SK-N-SH (cell line): ENCODE data around the gene TBX4. TPM values are rescaled to one million over a fixed set of nuclear protein-coding genes. Genes with fewer than 3 reads are reported as not detected.

Experiments used
- CTCF ChIA-PET: fragments of 300-600, 350-600 bp; formaldehyde crosslinking; extraction: SDS; loops from one replicate; lab custom pipeline; 2021; lab: Yijun Ruan, JAX
- POLR2A ChIA-PET: fragments of 350-600 bp; sonication (Branson Sonifier 250); formaldehyde crosslinking; extraction: SDS; loops from one replicate; lab custom pipeline; 2020; ENCODE audit warnings: antibody characterized with exemption, inconsistent platforms; lab: Yijun Ruan, JAX
- DNase-seq: peaks from one replicate; pipeline ENCODE4 v3.0.0; 2012
- H2AFZ ChIP-seq: fragments of 200-600 bp; sonication (generic); 2 replicates; pipeline ENCODE4 v1.8.1; 2016; ENCODE audit warnings: antibody characterized with exemption, mild to moderate bottlenecking, low read depth
- H3F3A ChIP-seq: fragments of 200-600 bp; sonication (generic); replicated peaks from 2 replicates; pipeline ENCODE3; 2016; ENCODE audit warnings: antibody characterized with exemption, mild to moderate bottlenecking; ENCODE audit not compliant: insufficient read depth
- H3K27ac ChIP-seq, 2 experiments: fragments of 200-500 bp in 1 of 2; fragments of 200-600 bp in 1 of 2; sonication (Bioruptor generic) in 1 of 2; sonication (generic), shearing (Covaris generic) in 1 of 2; 2 replicates each; pipeline versions ENCODE4 v1.5.1 to v1.6.1; 2014 to 2016; ENCODE audit warnings: low read depth in 2 of 2, inconsistent platforms in 1 of 2, low read length in 1 of 2, mild to moderate bottlenecking in 1 of 2, mixed read lengths in 1 of 2
- H3K27me3 ChIP-seq: fragments of 200-600 bp; sonication (generic), shearing (Covaris generic); 2 replicates; pipeline ENCODE4 v1.6.1; 2016; ENCODE audit warnings: mixed run types; ENCODE audit not compliant: insufficient read depth
- H3K36me3 ChIP-seq, 2 experiments: fragments of 200-500 bp in 1 of 2; fragments of 200-600 bp in 1 of 2; sonication (Bioruptor generic) in 1 of 2; sonication (generic) in 1 of 2; replicated peaks in 1 of 2; 2 replicates each; pipeline versions ENCODE3 to v1.5.1; 2014 to 2016; ENCODE audit warnings: low read length in 1 of 2, mild to moderate bottlenecking in 1 of 2; ENCODE audit not compliant: insufficient read depth in 2 of 2, control insufficient read depth in 1 of 2
- H3K4me1 ChIP-seq, 2 experiments: fragments of 200-500 bp in 1 of 2; fragments of 200-600 bp in 1 of 2; sonication (Bioruptor generic) in 1 of 2; sonication (generic), shearing (Covaris generic) in 1 of 2; 2 replicates each; pipeline versions ENCODE4 v1.5.1 to v1.6.1; 2014 to 2016; ENCODE audit warnings: low read depth in 1 of 2, low read length in 1 of 2, mixed run types in 1 of 2; ENCODE audit not compliant: insufficient read depth in 2 of 2, control insufficient read depth in 1 of 2
- H3K4me2 ChIP-seq: fragments of 200-600 bp; sonication (generic), shearing (Covaris generic); 2 replicates; pipeline ENCODE4 v1.6.1; 2017; ENCODE audit warnings: mixed run types
- H3K4me3 ChIP-seq, 2 experiments: fragments of 200-500 bp in 1 of 2; fragments of 200-600 bp in 1 of 2; sonication (Bioruptor generic) in 1 of 2; sonication (generic), shearing (Covaris generic) in 1 of 2; 2 replicates each; pipeline versions ENCODE4 v1.5.1 to v1.8.1; 2014 to 2016; ENCODE audit warnings: low read depth in 2 of 2, inconsistent platforms in 1 of 2, low read length in 1 of 2, mild to moderate bottlenecking in 1 of 2, mixed read lengths in 1 of 2, moderate library complexity in 1 of 2
- H3K79me2 ChIP-seq: fragments of 200-600 bp; sonication (generic); 2 replicates; pipeline ENCODE4 v1.8.1; 2017; ENCODE audit warnings: mild to moderate bottlenecking; ENCODE audit not compliant: insufficient read depth
- H3K9ac ChIP-seq: fragments of 200-600 bp; sonication (generic); 2 replicates; pipeline ENCODE4 v1.6.1; 2017; ENCODE audit warnings: mixed run types
- H3K9me2 ChIP-seq: fragments of 200-600 bp; sonication (generic); 2 replicates; pipeline ENCODE4 v1.6.1; 2017; ENCODE audit warnings: mixed run types
- H3K9me3 ChIP-seq: fragments of 200-600 bp; sonication (generic); 2 replicates; pipeline ENCODE4 v1.6.1; 2017; ENCODE audit warnings: mixed run types, mild to moderate bottlenecking, moderate library complexity
- H4K20me1 ChIP-seq: fragments of 200-600 bp; sonication (generic); 2 replicates; pipeline ENCODE4 v1.6.1; 2017; ENCODE audit warnings: mild to moderate bottlenecking, mixed run types; ENCODE audit not compliant: insufficient read depth
- CHD2 ChIP-seq: fragments of 150-350 bp; IDR thresholded peaks from 2 replicates; pipeline ENCODE4 v1.6.1; 2018; ENCODE audit warnings: low read length; ENCODE audit not compliant: partially characterized antibody
- EP300 ChIP-seq, 2 experiments: IDR thresholded peaks; 2 replicates each; pipeline versions ENCODE4 v1.4.0 to v1.6.1; 2012; ENCODE audit warnings: borderline replicate concordance in 1 of 2, low read depth in 1 of 2, low read length in 1 of 2
- FOSL2 ChIP-seq: IDR thresholded peaks from 2 replicates; pipeline ENCODE4 v1.4.0; 2012; ENCODE audit warnings: low read depth, mild to moderate bottlenecking, moderate library complexity, borderline replicate concordance
- FOXM1 ChIP-seq: IDR thresholded peaks from 2 replicates; pipeline ENCODE4 v1.4.0; 2012; ENCODE audit warnings: low read depth, mild to moderate bottlenecking
- GABPA ChIP-seq: IDR thresholded peaks from 2 replicates; pipeline ENCODE4 v1.4.0; 2012; ENCODE audit warnings: low read depth, mild to moderate bottlenecking
- GATA2 ChIP-seq: sonication (generic); formaldehyde crosslinking; IDR thresholded peaks from 2 replicates; pipeline ENCODE4 v1.5.0; 2020; ENCODE audit warnings: mild to moderate bottlenecking, missing genetic modification reagents
- MXI1 ChIP-seq: IDR thresholded peaks from 2 replicates; pipeline ENCODE4 v1.6.1; 2012; ENCODE audit warnings: mild to moderate bottlenecking, low read depth, low read length, improper control_type of control experiment
- POLR2AphosphoS5 ChIP-seq: IDR thresholded peaks from 2 replicates; pipeline ENCODE4 v1.6.1; 2012; ENCODE audit warnings: low read depth, low read length
- RXRA ChIP-seq: IDR thresholded peaks from 2 replicates; pipeline ENCODE4 v1.4.0; 2012; ENCODE audit warnings: low read depth, mild to moderate bottlenecking, borderline replicate concordance
- SMC3 ChIP-seq: IDR thresholded peaks from 2 replicates; pipeline ENCODE4 v1.6.1; 2012; ENCODE audit warnings: low read depth, low read length, improper control_type of control experiment
- TAF1 ChIP-seq: IDR thresholded peaks from 2 replicates; pipeline ENCODE4 v1.6.1; 2012; ENCODE audit warnings: low read depth, mild to moderate bottlenecking, low read length, moderate library complexity, borderline replicate concordance
- TCF12 ChIP-seq: IDR thresholded peaks from 2 replicates; pipeline ENCODE4 v1.4.0; 2012
- USF2 ChIP-seq: fragments of 150-350 bp; IDR thresholded peaks from 2 replicates; pipeline ENCODE4 v1.6.1; 2017; ENCODE audit warnings: antibody characterized with exemption, low read length, low read depth, borderline replicate concordance
- YY1 ChIP-seq: IDR thresholded peaks from 2 replicates; pipeline ENCODE4 v1.4.0; 2012; ENCODE audit warnings: low read depth, mild to moderate bottlenecking
- WGBS: methylation state at CpG from one replicate; pipeline ENCODE4 v1.1.6; 2017; ENCODE audit warnings: low lambda C conversion rate; 5-methylcytosine and 5-hydroxymethylcytosine counted together
- polyA plus RNA-seq, 3 experiments: library from polyadenylated mRNA; depleted of rRNA; stranded (reverse); fragments of >200 nt; gene quantifications; 2 replicates each; pipeline ENCODE4 v1.2.3, GENCODE V29; 2012
- TF ChIP-seq, protein P1 (sequence below): fragments of 200-600 bp; sonication (generic); IDR thresholded peaks from 2 replicates; pipeline ENCODE4 v1.6.1; 2017; ENCODE audit warnings: antibody characterized with exemption, mild to moderate bottlenecking, moderate library complexity

Gene TBX4
- polyA plus RNA-seq, 1 of the 3 experiments (the other 2 are of a cell fraction) = 0.02 TPM

- Histone ChIP-seq H3K9me2 (no peaks in the 10 kb centered on the region), H3K27ac (no peak overlapping the region), H4K20me1 (no peaks in the 10 kb centered on the region), H3F3A (no peaks in the 10 kb centered on the region), H3K27me3 (no peaks in the 10 kb centered on the region), H3K4me3 (no peak overlapping the region), H3K4me2 (no peak overlapping the region), H2AFZ (no peak overlapping the region), H3K9me3 (no peaks in the 10 kb centered on the region), H3K9ac (no peak overlapping the region), H3K79me2 (no peaks in the 10 kb centered on the region), H3K36me3 (no peaks in the 10 kb centered on the region), H3K4me1 (peaks cover 0 to 25% of the 10 kb centered on the region in 2 experiments; a peak in 1 of 4 replicates)
- no peak for DNase-seq
- no peak for TF ChIP-seq FOSL2
- TF ChIP-seq TAF1 = no peak
- TF ChIP-seq EP300 (IDR thresholded peaks at IDR 0.05; ENCODE audit: borderline replicate concordance in 1 of 2, low read depth in 1 of 2, low read length in 1 of 2) = no peak
- TF ChIP-seq YY1 = no peak
- no peak for TF ChIP-seq TCF12
- no peak for TF ChIP-seq FOXM1
- no peak for TF ChIP-seq MXI1
- TF ChIP-seq GABPA = no peak
- TF ChIP-seq SMC3 = no peak
- TF ChIP-seq, protein P1, sequence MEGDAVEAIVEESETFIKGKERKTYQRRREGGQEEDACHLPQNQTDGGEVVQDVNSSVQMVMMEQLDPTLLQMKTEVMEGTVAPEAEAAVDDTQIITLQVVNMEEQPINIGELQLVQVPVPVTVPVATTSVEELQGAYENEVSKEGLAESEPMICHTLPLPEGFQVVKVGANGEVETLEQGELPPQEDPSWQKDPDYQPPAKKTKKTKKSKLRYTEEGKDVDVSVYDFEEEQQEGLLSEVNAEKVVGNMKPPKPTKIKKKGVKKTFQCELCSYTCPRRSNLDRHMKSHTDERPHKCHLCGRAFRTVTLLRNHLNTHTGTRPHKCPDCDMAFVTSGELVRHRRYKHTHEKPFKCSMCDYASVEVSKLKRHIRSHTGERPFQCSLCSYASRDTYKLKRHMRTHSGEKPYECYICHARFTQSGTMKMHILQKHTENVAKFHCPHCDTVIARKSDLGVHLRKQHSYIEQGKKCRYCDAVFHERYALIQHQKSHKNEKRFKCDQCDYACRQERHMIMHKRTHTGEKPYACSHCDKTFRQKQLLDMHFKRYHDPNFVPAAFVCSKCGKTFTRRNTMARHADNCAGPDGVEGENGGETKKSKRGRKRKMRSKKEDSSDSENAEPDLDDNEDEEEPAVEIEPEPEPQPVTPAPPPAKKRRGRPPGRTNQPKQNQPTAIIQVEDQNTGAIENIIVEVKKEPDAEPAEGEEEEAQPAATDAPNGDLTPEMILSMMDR = no peak
- no peak for TF ChIP-seq USF2
- TF ChIP-seq POLR2AphosphoS5 = no peak
- no peak for TF ChIP-seq RXRA
- TF ChIP-seq GATA2 (CRISPR knock-in tag) = no peak
- POLR2A ChIA-PET = no interaction called here
- CTCF ChIA-PET = interaction anchor here (0.8 to 3.3 kb wide), 9 partner anchors 9 to 81 kb away, joined by 3 to 12 read pairs (median 4); no protein-coding TSS in a partner anchor
- WGBS = 49% methylated on average over 3 of the region's 5 CpGs
These were observed 17.7 kb downstream of the TBX4 start for GRCh38 chr17:61469949-61470348.

DNA sequence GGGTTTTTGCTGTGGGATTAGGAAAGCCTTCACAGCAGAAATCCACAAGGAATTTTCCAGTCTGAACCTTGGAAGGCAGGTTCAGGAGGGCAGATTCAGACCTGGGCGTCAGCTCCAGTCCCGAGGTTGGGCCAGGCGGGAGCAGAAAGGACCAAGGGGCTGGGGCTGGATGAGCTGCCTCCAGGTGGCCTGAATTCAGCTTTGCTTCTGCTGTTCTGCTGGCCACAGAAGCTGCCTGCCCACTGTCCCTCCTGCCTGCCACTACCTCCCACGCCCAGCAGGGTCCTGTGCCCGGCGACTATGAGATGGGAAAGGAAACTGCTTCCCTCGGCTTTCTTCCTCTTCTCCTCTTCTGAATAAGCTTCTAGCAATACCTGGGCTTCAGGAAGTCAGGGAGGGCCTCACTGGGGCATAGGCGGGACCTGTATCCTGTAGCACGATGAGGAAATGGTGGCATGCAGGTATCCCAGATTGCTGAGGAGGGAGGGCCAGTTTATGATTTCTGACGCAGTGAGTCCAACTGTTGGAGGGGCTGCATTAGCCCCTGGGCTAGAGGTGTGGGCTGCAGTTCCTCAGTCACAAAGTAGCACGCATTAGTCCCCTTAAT lies 18.4 kb downstream of the TBX4 start:
- H3K9me3 ChIP-seq = no peaks in the 10 kb centered on the region
- H3K4me2 ChIP-seq = no peak overlapping the region
- H3K79me2 ChIP-seq = no peaks in the 10 kb centered on the region
- H3K36me3 ChIP-seq = no peaks in the 10 kb centered on the region
- POLR2A ChIA-PET = no interaction called here
- CTCF ChIA-PET = interaction anchor here (0.8 to 3.3 kb wide), 10 partner anchors 8 to 777 kb away, joined by 3 to 12 read pairs (median 4); no protein-coding TSS in a partner anchor
- no peaks in the 10 kb centered on the region for H3K27me3 ChIP-seq
- H3K9ac ChIP-seq = no peak overlapping the region
- no peaks in the 10 kb centered on the region for H4K20me1 ChIP-seq
- no peak for DNase-seq
- no peaks in the 10 kb centered on the region for H3K9me2 ChIP-seq
- TF ChIP-seq CHD2 = no peak
- TF ChIP-seq, protein P1 = peak; percentile 14; the same call in 1 of the 2 replicates
- H3K27ac ChIP-seq = no peak overlapping the region
- H3F3A ChIP-seq = no peaks in the 10 kb centered on the region
- H2AFZ ChIP-seq = no peak overlapping the region
- H3K4me3 ChIP-seq = no peak overlapping the region
- peaks cover 0 to 25% of the 10 kb centered on the region in 2 experiments; a peak in 1 of 4 replicates for H3K4me1 ChIP-seq
- 92% methylated on average over 11 of the region's 11 CpGs for WGBS
